Uterus (tissue), 2 donors: ENCODE data around the gene LAMB4.

Experiments
- POLR2A ChIP-seq, 2 donors: fragments of 450-650 bp; IDR thresholded peaks; one replicate each; pipeline ENCODE4 v1.6.1; 2016; ENCODE audit warnings: antibody characterized with exemption in 2 of 2, mild to moderate bottlenecking in 1 of 2, moderate library complexity in 1 of 2
- TF ChIP-seq, protein P1 (sequence below), 4 experiments: fragments of 200-600 bp in 2 of 4; fragments of 450-650 bp in 2 of 4; sonication (generic) in 2 of 4; IDR thresholded peaks; one replicate each; pipeline ENCODE4 v1.5.1; 2016 to 2019; ENCODE audit warnings: antibody characterized with exemption in 4 of 4, mild to moderate bottlenecking in 2 of 4, moderate library complexity in 1 of 4

DNA sequence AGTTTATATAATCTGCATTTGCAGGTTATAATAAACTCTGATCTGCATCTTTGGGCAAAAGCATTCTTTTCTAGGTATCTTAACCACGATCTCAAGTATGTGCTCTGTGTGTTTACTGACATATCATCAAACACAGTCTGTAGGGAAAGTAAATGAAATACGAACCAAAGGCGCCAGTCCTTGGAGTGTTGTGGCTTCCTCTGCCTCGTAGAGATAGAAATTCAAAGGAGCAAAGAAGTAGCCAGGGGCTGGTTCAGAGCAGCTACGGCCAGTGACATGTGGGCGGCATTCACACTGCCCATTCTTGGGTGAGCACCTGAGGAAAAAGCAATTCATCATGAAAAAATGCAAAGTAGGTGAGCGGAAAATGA, 38.7 kb downstream of the LAMB4 start:
- TF ChIP-seq, protein P1, sequence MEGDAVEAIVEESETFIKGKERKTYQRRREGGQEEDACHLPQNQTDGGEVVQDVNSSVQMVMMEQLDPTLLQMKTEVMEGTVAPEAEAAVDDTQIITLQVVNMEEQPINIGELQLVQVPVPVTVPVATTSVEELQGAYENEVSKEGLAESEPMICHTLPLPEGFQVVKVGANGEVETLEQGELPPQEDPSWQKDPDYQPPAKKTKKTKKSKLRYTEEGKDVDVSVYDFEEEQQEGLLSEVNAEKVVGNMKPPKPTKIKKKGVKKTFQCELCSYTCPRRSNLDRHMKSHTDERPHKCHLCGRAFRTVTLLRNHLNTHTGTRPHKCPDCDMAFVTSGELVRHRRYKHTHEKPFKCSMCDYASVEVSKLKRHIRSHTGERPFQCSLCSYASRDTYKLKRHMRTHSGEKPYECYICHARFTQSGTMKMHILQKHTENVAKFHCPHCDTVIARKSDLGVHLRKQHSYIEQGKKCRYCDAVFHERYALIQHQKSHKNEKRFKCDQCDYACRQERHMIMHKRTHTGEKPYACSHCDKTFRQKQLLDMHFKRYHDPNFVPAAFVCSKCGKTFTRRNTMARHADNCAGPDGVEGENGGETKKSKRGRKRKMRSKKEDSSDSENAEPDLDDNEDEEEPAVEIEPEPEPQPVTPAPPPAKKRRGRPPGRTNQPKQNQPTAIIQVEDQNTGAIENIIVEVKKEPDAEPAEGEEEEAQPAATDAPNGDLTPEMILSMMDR (IDR thresholded peaks at IDR 0.05) = no peak
- no peak for TF ChIP-seq POLR2A (IDR thresholded peaks at IDR 0.05)
